K562 (cell line): ENCODE measurements around the gene RBBP4. TPM values are rescaled to one million over a fixed set of nuclear protein-coding genes. Genes with fewer than 3 reads are reported as not detected.

ENCODE experiments used
- ATF1 ChIP-seq, 2 experiments: fragments of 450-650 bp in 1 of 2; IDR thresholded peaks; 2 replicates each; pipeline ENCODE4 v1.6.1; 2016; ENCODE audit warnings: missing compliant biosample characterization in 1 of 2, missing genetic modification characterization in 1 of 2
- CBX5 ChIP-seq: IDR thresholded peaks from 2 replicates; pipeline ENCODE4 v1.6.1; 2014; ENCODE audit warnings: low read depth, borderline replicate concordance
- CREB3L1 ChIP-seq: fragments of 450-650 bp; IDR thresholded peaks from 2 replicates; pipeline ENCODE4 v1.6.1; 2014; ENCODE audit warnings: low read depth, mild to moderate bottlenecking, moderate library complexity, borderline replicate concordance
- E2F4 ChIP-seq: sonication (generic); formaldehyde crosslinking; IDR thresholded peaks from 2 replicates; pipeline ENCODE4 v1.8.0; 2022; ENCODE audit warnings: mild to moderate bottlenecking, low read depth, missing genetic modification reagents
- ETV1 ChIP-seq: fragments of 450-650 bp; conservative IDR thresholded peaks from 2 replicates; pipeline ENCODE4 v1.6.1; 2016; ENCODE audit warnings: missing genetic modification characterization, control low read depth, low read depth, missing compliant biosample characterization
- FOXK2 ChIP-seq, 2 experiments: fragments of 450-650 bp; IDR thresholded peaks in 1 of 2; conservative IDR thresholded peaks in 1 of 2; 2 replicates each; pipeline ENCODE4 v1.6.1; 2016; ENCODE audit warnings: low read depth in 2 of 2, mild to moderate bottlenecking in 1 of 2
- ILF3 ChIP-seq: fragments of 450-650 bp; IDR thresholded peaks from 2 replicates; pipeline ENCODE4 v1.6.1; 2018; ENCODE audit warnings: antibody characterized with exemption, mild to moderate bottlenecking, moderate library complexity, borderline replicate concordance
- KDM1A ChIP-seq, 2 experiments: fragments of 450-650 bp; IDR thresholded peaks; 2 replicates each; pipeline ENCODE4 v1.6.1; 2016; ENCODE audit warnings: mild to moderate bottlenecking in 2 of 2
- MECOM ChIP-seq: fragments of 250-450 bp; sonication (Bioruptor Pico); IDR thresholded peaks from 2 replicates; pipeline ENCODE4 v1.8.0; 2022; ENCODE audit warnings: inconsistent platforms
- MYC ChIP-seq, 2 experiments: fragments of 250-450 bp in 1 of 2; sonication (Bioruptor Pico) in 1 of 2; IDR thresholded peaks; 2 replicates each; pipeline versions ENCODE4 v1.5.1 to v1.6.1; 2012 to 2021; ENCODE audit warnings: low read depth in 2 of 2, borderline replicate concordance in 1 of 2, improper control_type of control experiment in 1 of 2, low read length in 1 of 2, mild to moderate bottlenecking in 1 of 2, moderate library complexity in 1 of 2
- NCOA6 ChIP-seq: fragments of 450-650 bp; IDR thresholded peaks from 2 replicates; pipeline ENCODE4 v1.6.1; 2017; ENCODE audit warnings: mild to moderate bottlenecking
- NRF1 ChIP-seq, 2 experiments: fragments of 450-650 bp; IDR thresholded peaks in 1 of 2; conservative IDR thresholded peaks in 1 of 2; 2 replicates each; pipeline ENCODE4 v1.6.1; 2014; ENCODE audit warnings: mild to moderate bottlenecking in 2 of 2
- POLR2A ChIP-seq: fragments of 450-650 bp; conservative IDR thresholded peaks from 2 replicates; pipeline ENCODE4 v1.6.1; 2016
- POLR2G ChIP-seq: fragments of 200-400 bp; formaldehyde crosslinking; IDR thresholded peaks from 2 replicates; pipeline ENCODE4 v1.6.1; 2017; ENCODE audit warnings: low read depth, mild to moderate bottlenecking, antibody characterized with exemption, low read length, moderate library complexity
- RBM34 ChIP-seq: fragments of 200-400 bp; formaldehyde crosslinking; IDR thresholded peaks from 2 replicates; pipeline ENCODE4 v1.6.1; 2018; ENCODE audit warnings: low read length, borderline replicate concordance; ENCODE audit not compliant: insufficient read depth
- SMAD3 ChIP-seq: fragments of 450-650 bp; formaldehyde crosslinking; conservative IDR thresholded peaks from 2 replicates; pipeline ENCODE4 v1.4.0; 2020; ENCODE audit warnings: mild to moderate bottlenecking
- TBL1XR1 ChIP-seq, 2 experiments: IDR thresholded peaks; 2 replicates each; pipeline ENCODE4 v1.6.1; 2012; ENCODE audit warnings: improper control_type of control experiment in 2 of 2, low read length in 2 of 2, mild to moderate bottlenecking in 1 of 2
- USF1 ChIP-seq: sonication (generic); formaldehyde crosslinking; IDR thresholded peaks from 2 replicates; pipeline ENCODE4 v1.9.0; 2022; ENCODE audit warnings: mild to moderate bottlenecking, missing genetic modification reagents
- ZNF134 ChIP-seq: fragments of 250-450 bp; sonication (Bioruptor Pico); conservative IDR thresholded peaks from 2 replicates; pipeline ENCODE4 v1.4.0; 2020
- ZNF239 ChIP-seq: fragments of 250-450 bp; sonication (Bioruptor Pico); IDR thresholded peaks from 2 replicates; pipeline ENCODE4 v1.4.0; 2020; ENCODE audit warnings: mild to moderate bottlenecking
- ZNF583 ChIP-seq: fragments of 250-450 bp; sonication (Bioruptor Pico); IDR thresholded peaks from 2 replicates; pipeline ENCODE4 v1.4.0; 2020
- ZNF717 ChIP-seq: fragments of 250-450 bp; sonication (Bioruptor Pico); IDR thresholded peaks from 2 replicates; pipeline ENCODE4 v1.5.0; 2021
- ZSCAN32 ChIP-seq: fragments of 450-650 bp; formaldehyde crosslinking; IDR thresholded peaks from 2 replicates; pipeline ENCODE4 v1.4.0; 2020; ENCODE audit warnings: mild to moderate bottlenecking, moderate library complexity
- polyA plus RNA-seq, 8 experiments: library from polyadenylated mRNA; depleted of rRNA in 4 of 8; stranded (reverse) in 5 of 8; unstranded in 3 of 8; fragments of >200 nt; fragmentation: Nextera tagmentation in 2 of 8; fragmentation: Illumina TruSeq in 1 of 8; extraction: Ambion mirVana in 2 of 8; extraction: Trizol in 1 of 8; gene quantifications; 2 replicates each; pipeline versions ENCODE4 v1.2.1 to v1.2.3, GENCODE V29; 2011 to 2014; ENCODE audit warnings: inconsistent platforms in 1 of 8, missing spikeins in 1 of 8
- total RNA-seq, 7 experiments: library from RNA; depleted of rRNA in 6 of 7; stranded (reverse); fragments of >200 nt in 6 of 7; fragmentation: Illumina TruSeq in 2 of 7; extraction: Trizol in 2 of 7; gene quantifications; 2 replicates each; pipeline versions ENCODE4 v1.2.1 to v1.2.3, GENCODE V29; 2011 to 2021; ENCODE audit warnings: low replicate concordance in 1 of 7

RBBP4 gene
- total and polyA plus RNA-seq, 9 of the 15 experiments (the other 6 are each of a cell fraction or from before 2014, with no cell fraction given): 185 to 409 (median 259) TPM

GRCh38 chr1:32724678-32725614, 73.9 kb downstream of the RBBP4 start (continued):
- TF ChIP-seq KDM1A (IDR thresholded peaks at IDR 0.05) (peak; percentile 29 to 74; a peak in 2 of 4 replicates), ZNF583 (CRISPR knock-in tag) (peak; percentile 78; the same call in 1 of the 2 replicates), ZSCAN32 (CRISPR knock-in tag) (no peak), CBX5 (peak; percentile 46; the same call in 1 of the 2 replicates), POLR2A (peak; percentile 68), FOXK2 (conservative IDR thresholded peaks at IDR 0.05 in 1 of 2, IDR thresholded peaks at IDR 0.05 in 1 of 2; ENCODE audit: low read depth in 2 of 2) (peak in 1 of 2 experiments; percentile 27; a peak in 1 of 4 replicates), RBM34 (no peak), ATF1 (CRISPR knock-in tag; IDR thresholded peaks at IDR 0.05) (no peak), ATF1 (tag; IDR thresholded peaks at IDR 0.05) (peak; percentile 67), TBL1XR1 (IDR thresholded peaks at IDR 0.05; ENCODE audit: low read length in 2 of 2) (peak in 1 of 2 experiments; percentile 83; a peak in 2 of 4 replicates), POLR2G (peak; percentile 70), SMAD3 (CRISPR knock-in tag) (peak; percentile 53; the same call in 1 of the 2 replicates), ETV1 (tag) (peak; percentile 94), CREB3L1 (no peak), E2F4 (CRISPR knock-in tag) (0 out of 2 replicates have a peak, but pooled peaks have one; percentile 30), USF1 (CRISPR knock-in tag) (no peak), ZNF134 (CRISPR knock-in tag) (no peak), ZNF717 (CRISPR knock-in tag) (no peak), MECOM (0 out of 2 replicates have a peak, but pooled peaks have one; percentile 38), ZNF239 (CRISPR knock-in tag) (peak; percentile 44; the same call in 1 of the 2 replicates), NRF1 (conservative IDR thresholded peaks at IDR 0.05 in 1 of 2, IDR thresholded peaks at IDR 0.05 in 1 of 2) (peak; percentile 40 to 61), MYC (IDR thresholded peaks at IDR 0.05; ENCODE audit: low read depth, low read length) (peak; percentile 73), MYC (CRISPR knock-in tag; IDR thresholded peaks at IDR 0.05; ENCODE audit: borderline replicate concordance, low read depth) (no peak), NCOA6 (no peak), ILF3 (no peak)
